ENCODE results near the gene CLSTN2. TPM values are rescaled to one million over a fixed set of nuclear protein-coding genes. Genes with fewer than 3 reads are reported as not detected.

CLSTN2 gene
- total RNA-seq, 4 donors from 2014 or later: 13.4 to 21.3 (median 19.4) TPM

DNA sequence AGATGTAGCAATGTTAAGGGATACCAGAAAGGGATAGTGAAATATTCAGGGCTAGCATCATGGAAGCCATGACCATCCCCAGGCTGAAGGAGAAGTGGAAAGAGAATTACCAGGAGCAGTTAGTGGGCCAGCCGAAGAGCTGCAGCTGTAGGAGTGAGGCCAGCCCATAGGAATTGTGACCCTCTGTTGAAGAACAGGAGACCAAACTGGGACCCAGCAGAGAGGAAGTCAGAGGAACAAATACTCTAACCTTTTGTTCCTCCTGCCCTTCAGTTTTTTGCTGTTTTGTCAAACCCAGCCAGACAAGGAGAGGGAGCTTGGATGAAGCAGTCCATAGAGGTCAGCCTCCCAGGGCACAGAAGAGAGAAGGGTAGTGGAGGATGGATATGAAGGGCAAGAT, 115.4 kb downstream of the CLSTN2 start:
- no peak for DNase-seq (ENCODE audit: low spot score in 2 of 2)
- H3K36me3 ChIP-seq: no peaks in the 10 kb centered on the region
- H3K27me3 ChIP-seq: no peaks in the 10 kb centered on the region
- TF ChIP-seq EP300 (IDR thresholded peaks at IDR 0.05) (no peak), POLR2A (IDR thresholded peaks at IDR 0.05) (no peak)
- TF ChIP-seq, protein P1, sequence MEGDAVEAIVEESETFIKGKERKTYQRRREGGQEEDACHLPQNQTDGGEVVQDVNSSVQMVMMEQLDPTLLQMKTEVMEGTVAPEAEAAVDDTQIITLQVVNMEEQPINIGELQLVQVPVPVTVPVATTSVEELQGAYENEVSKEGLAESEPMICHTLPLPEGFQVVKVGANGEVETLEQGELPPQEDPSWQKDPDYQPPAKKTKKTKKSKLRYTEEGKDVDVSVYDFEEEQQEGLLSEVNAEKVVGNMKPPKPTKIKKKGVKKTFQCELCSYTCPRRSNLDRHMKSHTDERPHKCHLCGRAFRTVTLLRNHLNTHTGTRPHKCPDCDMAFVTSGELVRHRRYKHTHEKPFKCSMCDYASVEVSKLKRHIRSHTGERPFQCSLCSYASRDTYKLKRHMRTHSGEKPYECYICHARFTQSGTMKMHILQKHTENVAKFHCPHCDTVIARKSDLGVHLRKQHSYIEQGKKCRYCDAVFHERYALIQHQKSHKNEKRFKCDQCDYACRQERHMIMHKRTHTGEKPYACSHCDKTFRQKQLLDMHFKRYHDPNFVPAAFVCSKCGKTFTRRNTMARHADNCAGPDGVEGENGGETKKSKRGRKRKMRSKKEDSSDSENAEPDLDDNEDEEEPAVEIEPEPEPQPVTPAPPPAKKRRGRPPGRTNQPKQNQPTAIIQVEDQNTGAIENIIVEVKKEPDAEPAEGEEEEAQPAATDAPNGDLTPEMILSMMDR (IDR thresholded peaks at IDR 0.05): no peak
- no peaks in the 10 kb centered on the region for H3K4me1 ChIP-seq
- no peak overlapping the region for H3K4me3 ChIP-seq
- no peak overlapping the region for H3K27ac ChIP-seq
- 85 to 93% methylated on average over 1 of the region's 1 CpG for WGBS, 2 donors
- H3K9me3 ChIP-seq: no peaks in the 10 kb centered on the region

DNA sequence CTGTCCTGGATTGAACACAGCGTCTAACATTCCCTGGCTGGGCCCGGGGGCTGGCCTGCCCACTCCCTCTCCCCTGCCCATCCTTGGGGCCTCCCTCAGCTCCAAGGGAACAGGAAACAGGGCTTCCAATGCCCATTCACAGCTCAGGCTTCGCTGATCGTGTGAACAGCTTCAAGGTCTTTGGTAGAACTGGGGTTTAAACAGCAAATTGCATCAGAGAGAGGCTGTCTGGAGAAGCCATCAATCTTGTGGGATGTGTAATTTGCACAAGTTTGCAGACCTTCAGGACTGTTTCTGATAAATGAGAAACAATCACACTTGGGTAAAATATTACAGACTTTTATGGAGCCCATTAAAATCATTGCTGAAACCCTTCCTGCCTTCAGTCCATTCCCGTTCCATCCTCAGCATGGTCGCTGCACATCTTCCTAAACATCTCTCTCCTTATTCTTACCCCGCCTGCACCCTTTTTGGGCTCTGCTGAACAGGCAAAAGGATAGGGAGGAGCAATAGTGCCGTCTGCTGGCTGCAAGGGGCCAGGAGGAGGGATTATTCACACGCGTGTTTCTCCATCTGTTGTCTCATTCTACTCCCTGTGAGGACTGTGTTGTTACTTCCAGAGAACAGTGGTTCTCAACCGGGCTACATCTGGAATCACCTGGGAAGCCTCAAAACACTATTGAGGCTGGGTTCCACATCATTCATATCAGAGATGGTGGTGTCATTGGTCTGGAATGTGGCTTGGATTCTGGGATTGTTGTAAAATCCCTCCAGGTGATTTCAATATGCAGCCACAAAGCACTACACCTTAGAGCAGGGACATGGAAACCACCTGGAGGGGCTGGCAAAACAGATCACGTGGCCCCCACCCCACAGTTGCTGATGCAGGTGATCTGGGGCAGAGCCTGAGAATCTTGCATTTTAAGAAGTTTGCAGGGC, 116.3 kb downstream of the CLSTN2 start:
- no peak for DNase-seq (ENCODE audit: low spot score in 2 of 2)
- Histone ChIP-seq H3K9me3 (no peaks in the 10 kb centered on the region), H3K4me3 (no peak overlapping the region), H3K4me1 (no peaks in the 10 kb centered on the region), H3K27me3 (no peaks in the 10 kb centered on the region), H3K36me3 (no peaks in the 10 kb centered on the region), H3K27ac (no peak overlapping the region)
- 42 to 49% methylated on average over 12 of the region's 12 CpGs for WGBS, 2 donors
- no peak for TF ChIP-seq EP300 (IDR thresholded peaks at IDR 0.05)
- TF ChIP-seq, protein P1 (IDR thresholded peaks at IDR 0.05): no peak
- no peak for TF ChIP-seq POLR2A (IDR thresholded peaks at IDR 0.05)

DNA sequence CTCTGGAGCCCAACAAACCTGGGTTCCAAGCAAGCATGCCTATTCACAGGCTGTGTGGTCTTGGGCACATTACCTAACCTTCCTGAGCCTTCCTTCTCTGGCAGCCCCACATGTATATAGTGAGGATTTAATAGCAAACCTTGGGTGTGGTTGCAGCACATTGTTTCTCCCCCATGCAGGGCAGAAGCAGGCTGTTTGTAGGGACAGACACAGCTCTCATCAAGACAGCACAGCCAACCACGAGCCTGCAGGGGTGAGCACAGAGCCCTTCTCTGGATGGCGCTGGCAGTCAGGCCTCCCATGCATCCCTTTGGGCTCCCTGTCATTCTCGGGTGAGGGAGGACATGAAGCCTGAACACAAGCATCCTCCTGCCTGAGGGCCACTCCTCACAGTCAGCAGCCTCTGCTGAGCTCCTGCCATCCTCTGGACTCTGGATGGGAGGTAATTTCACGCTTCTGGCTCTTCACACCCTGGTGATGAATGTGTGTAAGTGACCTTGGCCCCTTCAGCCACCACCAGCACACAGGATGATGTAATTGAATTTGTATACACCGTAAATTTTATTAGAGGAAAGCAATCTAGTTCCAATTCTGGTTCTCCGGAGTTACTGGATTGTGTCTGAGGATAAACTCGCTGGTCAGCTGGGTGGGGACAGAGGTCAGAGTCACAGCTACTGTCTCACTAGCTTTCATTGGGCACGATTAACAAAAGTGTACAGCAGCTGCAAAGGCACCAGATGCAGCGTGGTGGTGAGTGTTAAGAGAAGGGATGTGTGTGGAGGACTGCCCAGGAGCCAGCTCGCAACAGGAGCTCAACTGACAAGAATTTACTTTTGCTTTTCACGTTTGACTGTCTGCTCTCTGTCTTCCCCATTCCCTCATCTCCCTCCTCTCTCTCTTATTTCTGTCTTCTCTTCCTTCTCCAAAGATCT, 118.1 kb downstream of the CLSTN2 start:
- WGBS, 2 donors: 46 to 54% methylated on average over 11 of the region's 11 CpGs
- TF ChIP-seq POLR2A (IDR thresholded peaks at IDR 0.05) (no peak), EP300 (IDR thresholded peaks at IDR 0.05) (no peak)
- TF ChIP-seq, protein P1 (IDR thresholded peaks at IDR 0.05): no peak

DNA sequence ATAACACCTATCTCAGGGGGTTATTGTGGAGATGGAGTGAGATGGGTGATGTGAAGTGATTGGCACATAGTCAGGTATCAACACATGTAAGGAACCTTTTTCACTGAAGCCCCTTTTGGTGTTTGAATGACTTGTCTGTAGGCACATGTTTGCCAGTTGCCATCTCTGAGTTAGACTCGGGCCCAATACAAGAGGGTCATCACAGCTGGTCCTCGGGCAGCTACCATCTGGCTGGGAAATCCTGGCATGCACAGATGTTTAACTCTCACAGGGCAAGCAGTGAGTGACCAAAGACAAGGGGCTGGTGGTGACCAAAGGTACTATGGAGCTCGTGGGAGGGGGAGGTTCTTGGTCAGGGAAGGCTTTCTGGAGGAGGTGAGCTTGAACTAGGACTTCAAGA, 118.8 kb downstream of the CLSTN2 start:
- TF ChIP-seq, protein P1 (IDR thresholded peaks at IDR 0.05): no peak
- no peak for TF ChIP-seq POLR2A (IDR thresholded peaks at IDR 0.05)
- no peak for TF ChIP-seq EP300 (IDR thresholded peaks at IDR 0.05)
- Histone ChIP-seq H3K36me3 (no peaks in the 10 kb centered on the region), H3K27me3 (no peaks in the 10 kb centered on the region), H3K4me3 (no peak overlapping the region), H3K9me3 (no peaks in the 10 kb centered on the region), H3K4me1 (no peaks in the 10 kb centered on the region), H3K27ac (no peak overlapping the region)
- 79 to 81% methylated on average over 3 of the region's 3 CpGs for WGBS, 2 donors
- no peak for DNase-seq (ENCODE audit: low spot score in 2 of 2)

More for the DNA sequence above, 118.1 kb downstream of the CLSTN2 start:
- no peak for DNase-seq (ENCODE audit: low spot score in 2 of 2)
- H3K36me3 ChIP-seq: no peaks in the 10 kb centered on the region
- no peaks in the 10 kb centered on the region for H3K9me3 ChIP-seq
- H3K4me3 ChIP-seq: no peak overlapping the region
- no peak overlapping the region for H3K27ac ChIP-seq
- H3K27me3 ChIP-seq: no peaks in the 10 kb centered on the region
- H3K4me1 ChIP-seq: no peaks in the 10 kb centered on the region

All from tibial nerve (tissue), 4 donors.